NB4 (cell line): ENCODE data around the gene NECTIN2.

ENCODE experiments used
- DNase-seq: peaks from one replicate; pipeline ENCODE4 v3.0.0; 2010; ENCODE audit warnings: low read depth
- H3K4me3 ChIP-seq: one replicate; pipeline ENCODE4 v1.5.1; 2011; ENCODE audit warnings: mild to moderate bottlenecking, low read depth, low read length, moderate library complexity
- CTCF ChIP-seq: IDR thresholded peaks from one replicate; pipeline ENCODE4 v1.5.1; 2012; ENCODE audit warnings: low read depth, low read length
- MAX ChIP-seq: IDR thresholded peaks from 2 replicates; pipeline ENCODE4 v1.6.1; 2011; ENCODE audit warnings: low read depth, low read length
- MYC ChIP-seq: IDR thresholded peaks from 2 replicates; pipeline ENCODE4 v1.6.1; 2011; ENCODE audit warnings: low read depth, low read length
- POLR2A ChIP-seq: IDR thresholded peaks from 2 replicates; pipeline ENCODE4 v1.6.1; 2011; ENCODE audit warnings: mild to moderate bottlenecking; ENCODE audit not compliant: insufficient read length; ENCODE audit errors: extremely low read depth

NECTIN2 gene

DNA sequence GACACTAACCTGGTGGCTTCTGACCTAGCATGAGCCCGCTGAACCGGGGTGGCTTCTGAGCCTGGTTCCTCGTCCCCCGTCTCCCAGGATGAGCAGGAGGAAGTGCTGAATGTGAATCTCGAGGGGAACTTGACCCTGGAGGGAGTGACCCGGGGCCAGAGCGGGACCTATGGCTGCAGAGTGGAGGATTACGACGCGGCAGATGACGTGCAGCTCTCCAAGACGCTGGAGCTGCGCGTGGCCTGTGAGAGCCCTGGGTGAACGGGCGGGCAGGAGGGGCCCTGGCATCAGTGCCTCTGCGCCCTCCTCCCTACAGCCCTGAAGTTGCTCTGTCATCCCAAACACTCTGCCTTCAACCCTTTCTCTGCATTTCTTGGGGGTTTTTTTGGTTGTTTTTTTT, 31.6 kb upstream of the NECTIN2 start:
- no peak for TF ChIP-seq MYC
- no peak for TF ChIP-seq CTCF
- no peak for TF ChIP-seq MAX
- TF ChIP-seq POLR2A = no peak
- no peak for DNase-seq

GRCh38 chr19:44816301-44816700, 29.8 kb upstream of the NECTIN2 start:
- no peak for DNase-seq
- H3K4me3 ChIP-seq = no peak overlapping the region
- TF ChIP-seq MYC (no peak), CTCF (no peak), POLR2A (no peak), MAX (no peak)

More for the DNA sequence above, 31.6 kb upstream of the NECTIN2 start:
- H3K4me3 ChIP-seq = no peak overlapping the region

- H3K4me3 ChIP-seq = no peak overlapping the region
- no peak for TF ChIP-seq POLR2A
- no peak for DNase-seq
Measured at GRCh38 chr19:44817725-44818465, 28.2 kb upstream of the NECTIN2 start.

DNA sequence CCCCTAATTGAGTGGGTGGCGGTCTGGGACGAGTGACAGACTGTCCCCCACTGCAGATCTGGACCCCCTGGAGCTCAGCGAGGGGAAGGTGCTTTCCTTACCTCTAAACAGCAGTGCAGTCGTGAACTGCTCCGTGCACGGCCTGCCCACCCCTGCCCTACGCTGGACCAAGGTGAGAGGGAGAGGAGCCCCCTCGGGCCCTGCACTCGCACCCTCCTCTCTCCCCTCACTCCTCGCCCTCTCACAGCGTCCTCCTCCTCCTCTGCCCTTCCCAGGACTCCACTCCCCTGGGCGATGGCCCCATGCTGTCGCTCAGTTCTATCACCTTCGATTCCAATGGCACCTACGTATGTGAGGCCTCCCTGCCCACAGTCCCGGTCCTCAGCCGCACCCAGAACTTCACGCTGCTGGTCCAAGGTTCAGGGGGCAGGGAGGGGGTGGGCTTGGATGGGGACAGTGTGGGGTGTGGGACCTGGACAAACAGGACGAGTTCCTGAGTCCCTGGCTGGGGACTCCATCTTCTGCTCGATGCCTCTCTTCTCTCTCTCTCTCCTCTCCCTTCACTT, 27.5 kb upstream of the NECTIN2 start:
- no peak for TF ChIP-seq POLR2A
- TF ChIP-seq MAX = no peak
- TF ChIP-seq MYC = no peak
- no peak for TF ChIP-seq CTCF
- no peak overlapping the region for H3K4me3 ChIP-seq
- DNase-seq = no peak

GRCh38 chr19:44819246-44819832, 26.8 kb upstream of the NECTIN2 start:
- H3K4me3 ChIP-seq = no peak overlapping the region
- no peak for DNase-seq
- no peak for TF ChIP-seq MYC
- no peak for TF ChIP-seq POLR2A
- no peak for TF ChIP-seq MAX
- TF ChIP-seq CTCF = no peak

GRCh38 chr19:44820648-44821609, 25.2 kb upstream of the NECTIN2 start:
- no peak for TF ChIP-seq CTCF
- TF ChIP-seq MYC = no peak
- no peak for TF ChIP-seq POLR2A
- no peak for TF ChIP-seq MAX
- no peak for DNase-seq
- H3K4me3 ChIP-seq = no peak overlapping the region
